Measurements from ENCODE around the gene RGS6. TPM values are rescaled to one million over a fixed set of nuclear protein-coding genes. Genes with fewer than 3 reads are reported as not detected.

RGS6 gene
- total RNA-seq, 2 experiments from 2014 or later, result 0.13 to 0.38 TPM

GRCh38 chr14:72503271-72503670 is 571.0 kb downstream of the RGS6 start:
- POLR2A ChIA-PET, result no interaction called here
- CTCF ChIA-PET, result interaction anchor here (1.4 kb wide), 1 partner anchor 13 kb away, joined by 3 read pairs; no protein-coding TSS in a partner anchor

- POLR2A ChIA-PET, result no interaction called here
- CTCF ChIA-PET, result interaction anchor here (0.9 to 1.4 kb wide), 2 partner anchors 13 to 17 kb away, joined by 3 read pairs; no protein-coding TSS in a partner anchor
Measured at GRCh38 chr14:72503696-72504368, 571.6 kb downstream of the RGS6 start.

GRCh38 chr14:72510566-72510965 is 578.3 kb downstream of the RGS6 start:
- POLR2A ChIA-PET, result no interaction called here
- CTCF ChIA-PET, result no interaction called here

- ChIA-PET CTCF (interaction anchor here (1.2 kb wide), 1 partner anchor 93 kb away, joined by 3 read pairs; no protein-coding TSS in a partner anchor), POLR2A (no interaction called here)
Measured at GRCh38 chr14:72512281-72512680, 580.1 kb downstream of the RGS6 start.

- CTCF ChIA-PET, result interaction anchor here (1.2 kb wide), 1 partner anchor 93 kb away, joined by 3 read pairs; no protein-coding TSS in a partner anchor
- POLR2A ChIA-PET, result no interaction called here
Measured at GRCh38 chr14:72512925-72513324, 580.7 kb downstream of the RGS6 start.

- ChIA-PET CTCF (interaction anchor here (0.6 to 5.3 kb wide), 6 partner anchors 36 to 447 kb away, joined by 3 to 54 read pairs (median 4); no protein-coding TSS in a partner anchor), POLR2A (no interaction called here)
Measured at GRCh38 chr14:72513346-72513745, 581.1 kb downstream of the RGS6 start.

GRCh38 chr14:72513965-72514659 is 581.9 kb downstream of the RGS6 start:
- CTCF ChIA-PET, result interaction anchor here (0.6 to 5.3 kb wide), 8 partner anchors 15 to 446 kb away, joined by 3 to 54 read pairs (median 3); no protein-coding TSS in a partner anchor
- POLR2A ChIA-PET, result no interaction called here

GRCh38 chr14:72514660-72515025 is 582.4 kb downstream of the RGS6 start:
- ChIA-PET POLR2A (no interaction called here), CTCF (interaction anchor here (0.8 to 5.3 kb wide), 8 partner anchors 14 to 435 kb away, joined by 3 to 54 read pairs (median 3); no protein-coding TSS in a partner anchor)

- ChIA-PET CTCF (interaction anchor here (0.7 to 5.3 kb wide), 9 partner anchors 10 to 432 kb away, joined by 3 to 54 read pairs (median 4); no protein-coding TSS in a partner anchor), POLR2A (no interaction called here)
Measured at GRCh38 chr14:72515779-72516770, 583.8 kb downstream of the RGS6 start.

- CTCF ChIA-PET, result interaction anchor here (0.6 to 5.3 kb wide), 11 partner anchors 11 to 431 kb away, joined by 3 to 54 read pairs (median 4); no protein-coding TSS in a partner anchor
- POLR2A ChIA-PET, result interaction anchor here (0.6 to 0.7 kb wide), 2 partner anchors 54 to 502 kb away, joined by 3 to 4 read pairs; no protein-coding TSS in a partner anchor
Measured at GRCh38 chr14:72516936-72517700, 584.9 kb downstream of the RGS6 start.

GRCh38 chr14:72517736-72518135 is 585.5 kb downstream of the RGS6 start:
- POLR2A ChIA-PET, result no interaction called here
- CTCF ChIA-PET, result interaction anchor here (0.6 to 5.3 kb wide), 6 partner anchors 13 to 431 kb away, joined by 3 to 54 read pairs (median 4); no protein-coding TSS in a partner anchor

- POLR2A ChIA-PET, result interaction anchor here (0.9 kb wide), 1 partner anchor 375 kb away, joined by 3 read pairs; the partner anchor contains the start of gene DPF3
Measured at GRCh38 chr14:72518809-72519377, 586.7 kb downstream of the RGS6 start.

GRCh38 chr14:72519543-72519942 is 587.3 kb downstream of the RGS6 start:
- CTCF ChIA-PET, result interaction anchor here (0.8 to 1.8 kb wide), 3 partner anchors 13 to 385 kb away, joined by 3 to 8 read pairs (median 5); partner anchors contain the start of gene DPF3
- POLR2A ChIA-PET, result interaction anchor here (0.9 kb wide), 1 partner anchor 374 kb away, joined by 3 read pairs; the partner anchor contains the start of gene DPF3

More at GRCh38 chr14:72518809-72519377, 586.7 kb downstream of the RGS6 start:
- CTCF ChIA-PET, result interaction anchor here (1.5 to 1.8 kb wide), 2 partner anchors 375 to 386 kb away, joined by 5 to 8 read pairs; partner anchors contain the start of gene DPF3

- CTCF ChIA-PET, result interaction anchor here (1.0 kb wide), 1 partner anchor 16 kb away, joined by 3 read pairs; no protein-coding TSS in a partner anchor
- POLR2A ChIA-PET, result no interaction called here
Measured at GRCh38 chr14:72521045-72521444, 588.8 kb downstream of the RGS6 start.

- ChIA-PET CTCF (no interaction called here), POLR2A (no interaction called here)
Measured at GRCh38 chr14:72521968-72522741, 589.9 kb downstream of the RGS6 start.

GRCh38 chr14:72522847-72523246 is 590.6 kb downstream of the RGS6 start:
- CTCF ChIA-PET, result no interaction called here
- POLR2A ChIA-PET, result no interaction called here
